WTC11 (cell line): ENCODE data around the gene ADAM8. TPM values are rescaled to one million over a fixed set of nuclear protein-coding genes. Genes with fewer than 3 reads are reported as not detected.
"Not testable (repeated sequence)": the region's sequence is repeated elsewhere in the genome, so short reads cannot be mapped to it uniquely, and the experiment has no call there.

Source experiments
- ATAC-seq: fragments of 200-7000 bp; cut with Tn5 transposase; 2 replicates; pipeline ENCODE4 v1.10.0; 2021; ENCODE audit warnings: mild to moderate bottlenecking, moderate library complexity
- CTCF ChIA-PET: fragments of 300-600 bp; sonication (Branson Sonifier 250); formaldehyde crosslinking; loops from one replicate; lab custom pipeline; 2021; ENCODE audit warnings: antibody characterized with exemption; lab: Charles Lee
- POLR2A ChIA-PET: fragments of 350-600 bp; sonication (Branson Sonifier 250); formaldehyde crosslinking; loops from one replicate; lab custom pipeline; 2021; ENCODE audit warnings: antibody characterized with exemption; lab: Charles Lee
- DNase-seq: peaks from one replicate; pipeline ENCODE4 v3.0.0; 2021; ENCODE audit warnings: low spot score
- H3K27ac Mint-ChIP-seq: 2 replicates; pipeline ENCODE4 v1.8.0; 2021; ENCODE audit warnings: mixed read lengths
- H3K27me3 Mint-ChIP-seq: 2 replicates; pipeline ENCODE4 v1.8.0; 2021; ENCODE audit warnings: low read depth, mild to moderate bottlenecking, moderate library complexity, mixed read lengths
- H3K36me3 Mint-ChIP-seq: 2 replicates; pipeline ENCODE4 v1.8.0; 2021; ENCODE audit warnings: mixed read lengths
- H3K4me1 Mint-ChIP-seq: 2 replicates; pipeline ENCODE4 v1.8.0; 2022; ENCODE audit warnings: mixed read lengths
- H3K4me3 Mint-ChIP-seq: 2 replicates; pipeline ENCODE4 v1.8.0; 2021; ENCODE audit warnings: mild to moderate bottlenecking, moderate library complexity, mixed read lengths
- H3K9me3 Mint-ChIP-seq: 2 replicates; pipeline ENCODE4 v1.8.0; 2021; ENCODE audit warnings: mixed read lengths
- ATF1 ChIP-seq: sonication (generic); formaldehyde crosslinking; IDR thresholded peaks from 2 replicates; pipeline ENCODE4 v1.8.1; 2023; ENCODE audit warnings: mild to moderate bottlenecking, moderate library complexity, missing genetic modification reagents
- EMX1 ChIP-seq: fragments of 250-450 bp; sonication (Bioruptor Pico); IDR thresholded peaks from 2 replicates; pipeline ENCODE4 v1.8.0; 2021; ENCODE audit warnings: mild to moderate bottlenecking
- ERG ChIP-seq: fragments of 250-450 bp; sonication (Bioruptor Pico); IDR thresholded peaks from 2 replicates; pipeline ENCODE4 v1.8.0; 2021; ENCODE audit warnings: mild to moderate bottlenecking
- ETV6 ChIP-seq: sonication (generic); formaldehyde crosslinking; IDR thresholded peaks from 2 replicates; pipeline ENCODE4 v1.8.1; 2022; ENCODE audit warnings: mild to moderate bottlenecking, missing genetic modification reagents
- HMGA2 ChIP-seq: fragments of 250-450 bp; sonication (Bioruptor Pico); IDR thresholded peaks from 2 replicates; pipeline ENCODE4 v1.4.0; 2021; ENCODE audit warnings: mild to moderate bottlenecking, moderate library complexity
- IRF1 ChIP-seq: sonication (generic); formaldehyde crosslinking; IDR thresholded peaks from 2 replicates; pipeline ENCODE4 v1.8.0; 2023; ENCODE audit warnings: missing genetic modification reagents
- IRF2 ChIP-seq: sonication (generic); formaldehyde crosslinking; IDR thresholded peaks from 2 replicates; pipeline ENCODE4 v1.8.0; 2022; ENCODE audit warnings: low read depth, missing genetic modification reagents, borderline replicate concordance
- JUN ChIP-seq: sonication (generic); formaldehyde crosslinking; IDR thresholded peaks from 2 replicates; pipeline ENCODE4 v1.8.0; 2023; ENCODE audit warnings: mild to moderate bottlenecking, missing genetic modification reagents
- MYBL2 ChIP-seq: sonication (generic); formaldehyde crosslinking; IDR thresholded peaks from 2 replicates; pipeline ENCODE4 v1.8.1; 2023; ENCODE audit warnings: mild to moderate bottlenecking, moderate library complexity, missing genetic modification reagents
- NFATC4 ChIP-seq: fragments of 250-450 bp; sonication (Bioruptor Pico); IDR thresholded peaks from 2 replicates; pipeline ENCODE4 v1.9.0; 2021; ENCODE audit warnings: mild to moderate bottlenecking
- NR2C2 ChIP-seq: sonication (generic); formaldehyde crosslinking; IDR thresholded peaks from 2 replicates; pipeline ENCODE4 v1.8.0; 2022; ENCODE audit warnings: mild to moderate bottlenecking, missing genetic modification reagents
- RELA ChIP-seq: sonication (generic); formaldehyde crosslinking; IDR thresholded peaks from 2 replicates; pipeline ENCODE4 v1.8.1; 2022; ENCODE audit warnings: missing genetic modification reagents, mild to moderate bottlenecking, borderline replicate concordance
- SMAD3 ChIP-seq: sonication (generic); formaldehyde crosslinking; IDR thresholded peaks from 2 replicates; pipeline ENCODE4 v1.8.0; 2022; ENCODE audit warnings: missing genetic modification reagents, mild to moderate bottlenecking, borderline replicate concordance
- ZNF121 ChIP-seq: sonication (generic); formaldehyde crosslinking; IDR thresholded peaks from 2 replicates; pipeline ENCODE4 v1.8.0; 2023; ENCODE audit warnings: missing genetic modification reagents
- ZNF219 ChIP-seq: sonication (generic); formaldehyde crosslinking; IDR thresholded peaks from 2 replicates; pipeline ENCODE4 v1.8.0; 2023; ENCODE audit warnings: missing genetic modification reagents, mild to moderate bottlenecking, borderline replicate concordance
- ZNF416 ChIP-seq: fragments of 250-450 bp; sonication (Bioruptor Pico); IDR thresholded peaks from 2 replicates; pipeline ENCODE4 v1.9.0; 2021; ENCODE audit warnings: mild to moderate bottlenecking, inconsistent platforms
- ZNF423 ChIP-seq: fragments of 250-450 bp; sonication (Bioruptor Pico); IDR thresholded peaks from 2 replicates; pipeline ENCODE4 v2.1.2; 2022; ENCODE audit warnings: mild to moderate bottlenecking, moderate library complexity
- ZNF671 ChIP-seq: fragments of 250-450 bp; sonication (Bioruptor Pico); IDR thresholded peaks from 2 replicates; pipeline ENCODE4 v1.8.0; 2021; ENCODE audit warnings: mild to moderate bottlenecking
- total RNA-seq: library from RNA; stranded (reverse); gene quantifications from 3 replicates; pipeline ENCODE4 v1.2.3, GENCODE V29; 2021
- TF ChIP-seq, protein P1 (sequence below): sonication (generic); formaldehyde crosslinking; IDR thresholded peaks from 2 replicates; pipeline ENCODE4 v1.8.0; 2022; ENCODE audit warnings: mild to moderate bottlenecking, missing genetic modification reagents
- TF ChIP-seq, protein P2 (sequence below): fragments of 250-450 bp; sonication (Bioruptor Pico); IDR thresholded peaks from 2 replicates; pipeline ENCODE4 v1.9.0; 2021; ENCODE audit warnings: mild to moderate bottlenecking
- TF ChIP-seq, protein P3 (sequence below): sonication (generic); formaldehyde crosslinking; conservative IDR thresholded peaks from 2 replicates; pipeline ENCODE4 v1.8.1; 2023; ENCODE audit warnings: mild to moderate bottlenecking, low read depth, missing genetic modification reagents, moderate library complexity
- TF ChIP-seq, protein P4 (sequence below): sonication (generic); formaldehyde crosslinking; IDR thresholded peaks from 2 replicates; pipeline ENCODE4 v1.8.0; 2022; ENCODE audit warnings: mild to moderate bottlenecking, missing genetic modification reagents

ADAM8 gene
- total RNA-seq, 1 experiment from 2014 or later = 7.2 TPM

- H3K4me1 Mint-ChIP-seq = peaks cover 40% of the 10 kb centered on the region
- 0 out of 2 replicates have a peak, but pooled peaks have one; percentile 22 for TF ChIP-seq SMAD3 (CRISPR knock-in tag)
- TF ChIP-seq, protein P1, sequence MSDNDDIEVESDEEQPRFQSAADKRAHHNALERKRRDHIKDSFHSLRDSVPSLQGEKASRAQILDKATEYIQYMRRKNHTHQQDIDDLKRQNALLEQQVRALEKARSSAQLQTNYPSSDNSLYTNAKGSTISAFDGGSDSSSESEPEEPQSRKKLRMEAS (CRISPR knock-in tag) = peak; percentile 25; the same call in 1 of the 2 replicates
- TF ChIP-seq JUN (CRISPR knock-in tag) = no peak
- H3K9me3 Mint-ChIP-seq = no peaks in the 10 kb centered on the region
- POLR2A ChIA-PET = no interaction called here
- ATAC-seq (peak; percentile 4; the same call in 1 of the 2 replicates), DNase-seq (no peak)
- CTCF ChIA-PET = no interaction called here
- H3K27me3 Mint-ChIP-seq = peaks cover 68% of the 10 kb centered on the region
- H3K27ac Mint-ChIP-seq = no peak overlapping the region
- H3K4me3 Mint-ChIP-seq = peak overlapping the region; percentile 62
- peaks cover 4% of the 10 kb centered on the region for H3K36me3 Mint-ChIP-seq
Measured at GRCh38 chr10:133235265-133235855, 41.3 kb downstream of the ADAM8 start.

DNA sequence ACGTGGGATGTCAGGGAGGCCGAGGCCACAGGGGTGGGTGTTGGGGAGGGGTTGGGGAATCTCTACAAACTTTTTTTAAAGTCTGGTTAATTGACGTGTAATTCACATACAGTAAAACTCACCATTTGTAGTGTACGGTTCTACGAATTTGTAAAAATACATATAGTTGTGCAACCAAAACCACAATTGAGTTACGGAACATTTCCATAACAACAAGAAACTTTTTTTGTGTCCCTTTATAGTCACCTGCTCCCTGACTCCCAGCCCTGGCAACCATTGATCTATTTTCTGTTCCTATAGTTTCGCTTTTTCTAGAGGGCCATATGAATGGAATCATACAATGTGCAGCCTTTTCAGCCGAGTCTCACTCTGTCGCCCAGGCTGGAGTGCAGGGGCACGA, 41.9 kb downstream of the ADAM8 start:
- H3K36me3 Mint-ChIP-seq, ATAC-seq, CTCF ChIA-PET, H3K9me3 Mint-ChIP-seq, POLR2A ChIA-PET, DNase-seq, H3K27ac Mint-ChIP-seq: not testable (repeated sequence)
- peaks cover 40% of the 10 kb centered on the region for H3K4me1 Mint-ChIP-seq
- H3K27me3 Mint-ChIP-seq = peaks cover 68% of the 10 kb centered on the region
- H3K4me3 Mint-ChIP-seq = peak overlapping the region; percentile 60

GRCh38 chr10:133231946-133232574, 44.6 kb downstream of the ADAM8 start:
- peak; percentile 38 for ATAC-seq
- CTCF ChIA-PET = interaction anchor here (1.6 kb wide), 1 partner anchor 14 kb away, joined by 5 read pairs; no protein-coding TSS in a partner anchor
- Mint-ChIP-seq H3K4me1 (peaks cover 38% of the 10 kb centered on the region), H3K36me3 (peaks cover 4% of the 10 kb centered on the region), H3K4me3 (peak overlapping the region; percentile 80), H3K9me3 (no peaks in the 10 kb centered on the region), H3K27ac (0 out of 2 replicates have a peak overlapping the region, but pooled peaks have one; percentile 36), H3K27me3 (peaks cover 63% of the 10 kb centered on the region)
- peak; percentile 40 for DNase-seq
- POLR2A ChIA-PET = no interaction called here
- TF ChIP-seq ATF1 (CRISPR knock-in tag) (no peak), IRF1 (CRISPR knock-in tag) (no peak), ZNF671 (CRISPR knock-in tag) (no peak), NR2C2 (CRISPR knock-in tag) (no peak), HMGA2 (CRISPR knock-in tag) (no peak), ZNF423 (CRISPR knock-in tag) (peak; percentile 78), ZNF416 (CRISPR knock-in tag) (no peak), IRF2 (CRISPR knock-in tag) (no peak), ERG (CRISPR knock-in tag) (no peak), MYBL2 (CRISPR knock-in tag) (no peak), ZNF121 (CRISPR knock-in tag) (no peak), NFATC4 (CRISPR knock-in tag) (no peak), ZNF219 (CRISPR knock-in tag) (no peak), ETV6 (CRISPR knock-in tag) (peak; percentile 29; the same call in 1 of the 2 replicates), EMX1 (CRISPR knock-in tag) (no peak), RELA (CRISPR knock-in tag) (no peak), SMAD3 (CRISPR knock-in tag) (no peak)
- TF ChIP-seq, protein P2, sequence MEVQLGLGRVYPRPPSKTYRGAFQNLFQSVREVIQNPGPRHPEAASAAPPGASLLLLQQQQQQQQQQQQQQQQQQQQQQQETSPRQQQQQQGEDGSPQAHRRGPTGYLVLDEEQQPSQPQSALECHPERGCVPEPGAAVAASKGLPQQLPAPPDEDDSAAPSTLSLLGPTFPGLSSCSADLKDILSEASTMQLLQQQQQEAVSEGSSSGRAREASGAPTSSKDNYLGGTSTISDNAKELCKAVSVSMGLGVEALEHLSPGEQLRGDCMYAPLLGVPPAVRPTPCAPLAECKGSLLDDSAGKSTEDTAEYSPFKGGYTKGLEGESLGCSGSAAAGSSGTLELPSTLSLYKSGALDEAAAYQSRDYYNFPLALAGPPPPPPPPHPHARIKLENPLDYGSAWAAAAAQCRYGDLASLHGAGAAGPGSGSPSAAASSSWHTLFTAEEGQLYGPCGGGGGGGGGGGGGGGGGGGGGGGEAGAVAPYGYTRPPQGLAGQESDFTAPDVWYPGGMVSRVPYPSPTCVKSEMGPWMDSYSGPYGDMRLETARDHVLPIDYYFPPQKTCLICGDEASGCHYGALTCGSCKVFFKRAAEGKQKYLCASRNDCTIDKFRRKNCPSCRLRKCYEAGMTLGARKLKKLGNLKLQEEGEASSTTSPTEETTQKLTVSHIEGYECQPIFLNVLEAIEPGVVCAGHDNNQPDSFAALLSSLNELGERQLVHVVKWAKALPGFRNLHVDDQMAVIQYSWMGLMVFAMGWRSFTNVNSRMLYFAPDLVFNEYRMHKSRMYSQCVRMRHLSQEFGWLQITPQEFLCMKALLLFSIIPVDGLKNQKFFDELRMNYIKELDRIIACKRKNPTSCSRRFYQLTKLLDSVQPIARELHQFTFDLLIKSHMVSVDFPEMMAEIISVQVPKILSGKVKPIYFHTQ (CRISPR knock-in tag) = no peak
- TF ChIP-seq, protein P3, sequence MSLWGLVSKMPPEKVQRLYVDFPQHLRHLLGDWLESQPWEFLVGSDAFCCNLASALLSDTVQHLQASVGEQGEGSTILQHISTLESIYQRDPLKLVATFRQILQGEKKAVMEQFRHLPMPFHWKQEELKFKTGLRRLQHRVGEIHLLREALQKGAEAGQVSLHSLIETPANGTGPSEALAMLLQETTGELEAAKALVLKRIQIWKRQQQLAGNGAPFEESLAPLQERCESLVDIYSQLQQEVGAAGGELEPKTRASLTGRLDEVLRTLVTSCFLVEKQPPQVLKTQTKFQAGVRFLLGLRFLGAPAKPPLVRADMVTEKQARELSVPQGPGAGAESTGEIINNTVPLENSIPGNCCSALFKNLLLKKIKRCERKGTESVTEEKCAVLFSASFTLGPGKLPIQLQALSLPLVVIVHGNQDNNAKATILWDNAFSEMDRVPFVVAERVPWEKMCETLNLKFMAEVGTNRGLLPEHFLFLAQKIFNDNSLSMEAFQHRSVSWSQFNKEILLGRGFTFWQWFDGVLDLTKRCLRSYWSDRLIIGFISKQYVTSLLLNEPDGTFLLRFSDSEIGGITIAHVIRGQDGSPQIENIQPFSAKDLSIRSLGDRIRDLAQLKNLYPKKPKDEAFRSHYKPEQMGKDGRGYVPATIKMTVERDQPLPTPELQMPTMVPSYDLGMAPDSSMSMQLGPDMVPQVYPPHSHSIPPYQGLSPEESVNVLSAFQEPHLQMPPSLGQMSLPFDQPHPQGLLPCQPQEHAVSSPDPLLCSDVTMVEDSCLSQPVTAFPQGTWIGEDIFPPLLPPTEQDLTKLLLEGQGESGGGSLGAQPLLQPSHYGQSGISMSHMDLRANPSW = no peak
- TF ChIP-seq, protein P4, sequence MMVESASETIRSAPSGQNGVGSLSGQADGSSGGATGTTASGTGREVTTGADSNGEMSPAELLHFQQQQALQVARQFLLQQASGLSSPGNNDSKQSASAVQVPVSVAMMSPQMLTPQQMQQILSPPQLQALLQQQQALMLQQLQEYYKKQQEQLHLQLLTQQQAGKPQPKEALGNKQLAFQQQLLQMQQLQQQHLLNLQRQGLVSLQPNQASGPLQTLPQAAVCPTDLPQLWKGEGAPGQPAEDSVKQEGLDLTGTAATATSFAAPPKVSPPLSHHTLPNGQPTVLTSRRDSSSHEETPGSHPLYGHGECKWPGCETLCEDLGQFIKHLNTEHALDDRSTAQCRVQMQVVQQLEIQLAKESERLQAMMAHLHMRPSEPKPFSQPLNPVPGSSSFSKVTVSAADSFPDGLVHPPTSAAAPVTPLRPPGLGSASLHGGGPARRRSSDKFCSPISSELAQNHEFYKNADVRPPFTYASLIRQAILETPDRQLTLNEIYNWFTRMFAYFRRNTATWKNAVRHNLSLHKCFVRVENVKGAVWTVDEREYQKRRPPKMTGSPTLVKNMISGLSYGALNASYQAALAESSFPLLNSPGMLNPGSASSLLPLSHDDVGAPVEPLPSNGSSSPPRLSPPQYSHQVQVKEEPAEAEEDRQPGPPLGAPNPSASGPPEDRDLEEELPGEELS (CRISPR knock-in tag) = no peak
